Mesenchymal stem cell (in vitro differentiated cells and primary cell): Measurements from ENCODE around the gene LRRC56.

Experiments used
- DNase-seq: peaks from one replicate; pipeline ENCODE4 v3.0.0-alpha.2; 2013
- H2AFZ ChIP-seq: one replicate; pipeline ENCODE4 v1.6.1; 2013; ENCODE audit warnings: low read depth, mild to moderate bottlenecking, control low read depth, inconsistent platforms, low read length, moderate library complexity
- H2AK5ac ChIP-seq: 2 replicates; pipeline ENCODE4 v1.6.1; 2013; ENCODE audit warnings: low read length, moderate library complexity, mild to moderate bottlenecking, inconsistent platforms; ENCODE audit not compliant: severe bottlenecking
- H2BK120ac ChIP-seq: one replicate; pipeline ENCODE4 v1.6.1; 2013; ENCODE audit warnings: low read depth, mild to moderate bottlenecking, inconsistent platforms, low read length, moderate library complexity
- H2BK12ac ChIP-seq, 2 experiments: one replicate each; pipeline ENCODE4 v1.6.1; 2013; ENCODE audit warnings: inconsistent platforms in 2 of 2, low read length in 2 of 2, mild to moderate bottlenecking in 2 of 2, moderate library complexity in 2 of 2, control low read depth in 1 of 2
- H2BK15ac ChIP-seq: one replicate; pipeline ENCODE4 v1.6.1; 2013; ENCODE audit warnings: mild to moderate bottlenecking, low read depth, inconsistent platforms; ENCODE audit not compliant: poor library complexity, severe bottlenecking
- H2BK5ac ChIP-seq: 2 replicates; pipeline ENCODE4 v1.6.1; 2013; ENCODE audit warnings: low read depth, mild to moderate bottlenecking, low read length, control low read depth, inconsistent platforms; ENCODE audit not compliant: poor library complexity, severe bottlenecking
- H3K14ac ChIP-seq, 2 experiments: one replicate each; pipeline ENCODE4 v1.6.1; 2013; ENCODE audit warnings: inconsistent platforms in 2 of 2, low read length in 2 of 2, control low read depth in 1 of 2, mild to moderate bottlenecking in 1 of 2, moderate library complexity in 1 of 2
- H3K18ac ChIP-seq, 2 experiments: one replicate each; pipeline ENCODE4 v1.6.1; 2013; ENCODE audit warnings: inconsistent platforms in 2 of 2, low read length in 2 of 2, control low read depth in 1 of 2, low read depth in 1 of 2, mild to moderate bottlenecking in 1 of 2
- H3K23ac ChIP-seq, 2 experiments: one replicate each; pipeline ENCODE4 v1.6.1; 2013; ENCODE audit warnings: inconsistent platforms in 2 of 2, low read length in 2 of 2, mild to moderate bottlenecking in 2 of 2, moderate library complexity in 2 of 2, control low read depth in 1 of 2
- H3K27ac ChIP-seq: 2 replicates; pipeline ENCODE4 v1.5.1; 2013; ENCODE audit warnings: mild to moderate bottlenecking, moderate library complexity, low read length, control low read depth, inconsistent platforms; ENCODE audit not compliant: poor library complexity, severe bottlenecking
- H3K27me3 ChIP-seq, 2 experiments: 2 replicates each; pipeline versions ENCODE4 v1.6.1 to v1.7.0; 2013; ENCODE audit warnings: low read length in 2 of 2, mild to moderate bottlenecking in 2 of 2, moderate library complexity in 2 of 2, control low read depth in 1 of 2, inconsistent platforms in 1 of 2; ENCODE audit not compliant: control insufficient read depth in 1 of 2, insufficient read depth in 1 of 2
- H3K36me3 ChIP-seq, 2 experiments: 2 replicates each; pipeline versions ENCODE4 v1.6.1 to v1.7.0; 2013; ENCODE audit warnings: low read length in 2 of 2, control low read depth in 1 of 2, inconsistent platforms in 1 of 2, low read depth in 1 of 2, mild to moderate bottlenecking in 1 of 2; ENCODE audit not compliant: insufficient read depth in 2 of 2, control insufficient read depth in 1 of 2
- H3K4ac ChIP-seq, 2 experiments: one replicate each; pipeline ENCODE4 v1.6.1; 2013; ENCODE audit warnings: inconsistent platforms in 2 of 2, low read length in 2 of 2, mild to moderate bottlenecking in 2 of 2, moderate library complexity in 2 of 2, control low read depth in 1 of 2, low read depth in 1 of 2
- H3K4me1 ChIP-seq: 2 replicates; pipeline ENCODE4 v1.6.1; 2013; ENCODE audit warnings: low read depth, low read length, control low read depth; ENCODE audit not compliant: control insufficient read depth, insufficient read depth
- H3K4me2 ChIP-seq: 2 replicates; pipeline ENCODE4 v1.6.1; 2013; ENCODE audit warnings: low read length, mild to moderate bottlenecking, inconsistent platforms; ENCODE audit not compliant: poor library complexity, severe bottlenecking
- H3K4me3 ChIP-seq, 2 experiments: 2 replicates each; pipeline versions ENCODE4 v1.5.1 to v1.7.0; 2013; ENCODE audit warnings: low read length in 2 of 2, mild to moderate bottlenecking in 2 of 2, control low read depth in 1 of 2, low read depth in 1 of 2; ENCODE audit not compliant: insufficient read depth in 1 of 2
- H3K79me1 ChIP-seq: replicated peaks from 2 replicates; pipeline ENCODE4 v1.6.1; 2013; ENCODE audit warnings: mild to moderate bottlenecking, control low read depth, low read length, inconsistent platforms; ENCODE audit not compliant: poor library complexity, severe bottlenecking
- H3K9ac ChIP-seq: 2 replicates; pipeline ENCODE4 v1.7.0; 2013; ENCODE audit warnings: mild to moderate bottlenecking, low read length, moderate library complexity
- H3K9me3 ChIP-seq: 2 replicates; pipeline ENCODE4 v1.7.0; 2013; ENCODE audit warnings: mild to moderate bottlenecking, low read length; ENCODE audit not compliant: control insufficient read depth
- H4K8ac ChIP-seq: one replicate; pipeline ENCODE4 v1.6.1; 2013; ENCODE audit warnings: inconsistent platforms, mild to moderate bottlenecking, low read length, moderate library complexity
- H4K91ac ChIP-seq: one replicate; pipeline ENCODE4 v1.6.1; 2013; ENCODE audit warnings: mild to moderate bottlenecking, low read length, inconsistent platforms
- WGBS: methylation state at CpG from one replicate; pipeline ENCODE4 v1.1.7; 2013; ENCODE audit warnings: mixed read lengths; 5-methylcytosine and 5-hydroxymethylcytosine counted together

Gene LRRC56

GRCh38 chr11:576811-577610, 39.7 kb downstream of the LRRC56 start:
- no peak overlapping the region for H4K91ac ChIP-seq
- peaks cover 5 to 21% of the 10 kb centered on the region in 2 experiments for H3K36me3 ChIP-seq
- H3K27ac ChIP-seq: peak overlapping the region; percentile 88
- peaks cover 46% of the 10 kb centered on the region for H3K4me1 ChIP-seq
- H2BK5ac ChIP-seq: peak overlapping the region; percentile 46
- peaks cover 3% of the 10 kb centered on the region for H3K79me1 ChIP-seq
- H3K14ac ChIP-seq: peak overlapping the region in 1 of 2 experiments; percentile 96
- H2BK120ac ChIP-seq: no peak overlapping the region
- H3K23ac ChIP-seq: peak overlapping the region in 1 of 2 experiments; percentile 2
- H2AK5ac ChIP-seq: peak overlapping the region; percentile 27
- DNase-seq: no peak
- H2BK15ac ChIP-seq: peak overlapping the region; percentile 19
- peak overlapping the region; percentile 66 for H3K4me2 ChIP-seq
- peak overlapping the region; percentile 82 to 99 for H3K4me3 ChIP-seq
- peak overlapping the region; percentile 98 for H3K9ac ChIP-seq
- peaks cover 4 to 7% of the 10 kb centered on the region in 2 experiments for H3K27me3 ChIP-seq
- peak overlapping the region; percentile 64 to 95 for H3K18ac ChIP-seq
- 8% methylated on average over 40 of the region's 48 CpGs for WGBS
- H2BK12ac ChIP-seq: peak overlapping the region in 1 of 2 experiments; percentile 77
- peak overlapping the region; percentile 7 to 92 for H3K4ac ChIP-seq
- peak overlapping the region; percentile 30 for H2AFZ ChIP-seq
- no peaks in the 10 kb centered on the region for H3K9me3 ChIP-seq
- H4K8ac ChIP-seq: no peak overlapping the region

GRCh38 chr11:577611-577894, 40.2 kb downstream of the LRRC56 start:
- Histone ChIP-seq H3K9me3 (no peaks in the 10 kb centered on the region), H2AFZ (no peak overlapping the region), H3K4me1 (peaks cover 45% of the 10 kb centered on the region), H3K4me3 (peak overlapping the region; percentile 82 to 99), H3K18ac (no peak overlapping the region), H4K91ac (no peak overlapping the region), H2BK120ac (no peak overlapping the region), H2AK5ac (no peak overlapping the region), H3K4me2 (peak overlapping the region; percentile 66), H2BK15ac (no peak overlapping the region), H3K4ac (peak overlapping the region; percentile 5 to 8), H4K8ac (no peak overlapping the region), H2BK12ac (no peak overlapping the region), H3K36me3 (peaks cover 9 to 25% of the 10 kb centered on the region in 2 experiments), H2BK5ac (no peak overlapping the region), H3K9ac (peak overlapping the region; percentile 98), H3K27me3 (peaks cover 4 to 7% of the 10 kb centered on the region in 2 experiments), H3K27ac (peak overlapping the region; percentile 88), H3K14ac (no peak overlapping the region), H3K79me1 (peaks cover 3% of the 10 kb centered on the region), H3K23ac (peak overlapping the region in 1 of 2 experiments; percentile 2)
- 84% methylated on average over 5 of the region's 6 CpGs for WGBS
- no peak for DNase-seq

- peaks cover 4 to 7% of the 10 kb centered on the region in 2 experiments for H3K27me3 ChIP-seq
- peak overlapping the region; percentile 66 for H3K4me2 ChIP-seq
- H2AFZ ChIP-seq: no peak overlapping the region
- peaks cover 45% of the 10 kb centered on the region for H3K4me1 ChIP-seq
- peak overlapping the region in 1 of 2 experiments; percentile 49 for H3K14ac ChIP-seq
- H3K4me3 ChIP-seq: peak overlapping the region in 1 of 2 experiments; percentile 99
- H3K79me1 ChIP-seq: peaks cover 3% of the 10 kb centered on the region
- DNase-seq: no peak
- H2BK12ac ChIP-seq: peak overlapping the region in 1 of 2 experiments; percentile 6
- peak overlapping the region in 1 of 2 experiments; percentile 84 for H3K23ac ChIP-seq
- peaks cover 12 to 32% of the 10 kb centered on the region in 2 experiments for H3K36me3 ChIP-seq
- no peak overlapping the region for H3K27ac ChIP-seq
- H3K9ac ChIP-seq: peak overlapping the region; percentile 98
- no peak overlapping the region for H4K8ac ChIP-seq
- H2BK120ac ChIP-seq: no peak overlapping the region
- no peak overlapping the region for H3K18ac ChIP-seq
- H2BK5ac ChIP-seq: no peak overlapping the region
- no peak overlapping the region for H3K4ac ChIP-seq
- H3K9me3 ChIP-seq: no peaks in the 10 kb centered on the region
- WGBS: 92% methylated on average over 21 of the region's 21 CpGs
- no peak overlapping the region for H2BK15ac ChIP-seq
- H4K91ac ChIP-seq: no peak overlapping the region
- no peak overlapping the region for H2AK5ac ChIP-seq
Measured at GRCh38 chr11:578276-579035, 41.1 kb downstream of the LRRC56 start.
